ENCODE data around the gene MYL5.
"Not testable (repeated sequence)": the region's sequence is repeated elsewhere in the genome, so short reads cannot be mapped to it uniquely, and the experiment has no call there.

MYL5 gene

DNA sequence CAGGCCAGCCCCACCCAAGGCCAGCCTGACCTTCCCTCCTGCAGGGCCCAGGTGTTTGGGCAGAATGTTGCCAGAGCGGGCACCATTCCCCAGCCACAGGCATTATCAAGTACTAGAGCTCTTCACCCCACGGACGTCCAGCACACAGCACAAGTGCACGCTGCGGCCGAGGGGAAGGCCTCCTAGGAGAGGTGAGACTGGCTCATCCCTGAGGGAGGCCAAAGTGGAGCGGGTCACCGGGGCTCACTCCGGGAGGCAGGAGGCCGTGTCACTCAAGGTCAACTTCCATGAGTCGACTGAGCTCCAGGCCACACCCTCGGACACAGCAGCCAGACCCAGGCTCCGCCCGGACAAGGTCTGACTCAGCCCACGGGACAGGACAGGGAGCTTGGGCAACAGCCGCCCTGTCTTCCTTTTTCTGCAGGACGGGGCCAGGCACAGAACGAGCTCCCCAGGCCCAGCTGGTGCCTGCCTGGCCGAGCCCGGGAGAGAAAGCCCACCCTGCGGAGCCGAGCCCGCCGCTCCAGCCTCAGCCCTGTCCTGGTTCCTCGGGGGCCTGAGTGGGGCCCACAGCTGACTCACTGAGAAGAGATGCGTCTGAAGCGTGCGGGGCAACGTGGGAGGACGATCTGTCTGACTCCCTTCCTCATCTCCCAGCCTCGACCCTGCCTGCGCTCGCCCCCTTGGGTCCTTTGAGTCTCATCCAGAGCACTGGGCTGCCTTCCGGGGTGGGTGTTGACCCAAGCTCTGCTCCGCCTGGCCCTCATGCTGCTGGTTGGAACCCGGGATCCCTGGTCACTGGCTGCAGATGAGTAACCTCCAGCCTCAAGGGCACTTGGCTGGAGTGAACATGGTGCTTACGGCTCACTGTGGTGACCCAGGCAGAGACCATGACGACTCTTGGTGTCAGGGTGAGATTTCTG is 13.0 kb downstream of the MYL5 start:
- no peak for DNase-seq

DNA sequence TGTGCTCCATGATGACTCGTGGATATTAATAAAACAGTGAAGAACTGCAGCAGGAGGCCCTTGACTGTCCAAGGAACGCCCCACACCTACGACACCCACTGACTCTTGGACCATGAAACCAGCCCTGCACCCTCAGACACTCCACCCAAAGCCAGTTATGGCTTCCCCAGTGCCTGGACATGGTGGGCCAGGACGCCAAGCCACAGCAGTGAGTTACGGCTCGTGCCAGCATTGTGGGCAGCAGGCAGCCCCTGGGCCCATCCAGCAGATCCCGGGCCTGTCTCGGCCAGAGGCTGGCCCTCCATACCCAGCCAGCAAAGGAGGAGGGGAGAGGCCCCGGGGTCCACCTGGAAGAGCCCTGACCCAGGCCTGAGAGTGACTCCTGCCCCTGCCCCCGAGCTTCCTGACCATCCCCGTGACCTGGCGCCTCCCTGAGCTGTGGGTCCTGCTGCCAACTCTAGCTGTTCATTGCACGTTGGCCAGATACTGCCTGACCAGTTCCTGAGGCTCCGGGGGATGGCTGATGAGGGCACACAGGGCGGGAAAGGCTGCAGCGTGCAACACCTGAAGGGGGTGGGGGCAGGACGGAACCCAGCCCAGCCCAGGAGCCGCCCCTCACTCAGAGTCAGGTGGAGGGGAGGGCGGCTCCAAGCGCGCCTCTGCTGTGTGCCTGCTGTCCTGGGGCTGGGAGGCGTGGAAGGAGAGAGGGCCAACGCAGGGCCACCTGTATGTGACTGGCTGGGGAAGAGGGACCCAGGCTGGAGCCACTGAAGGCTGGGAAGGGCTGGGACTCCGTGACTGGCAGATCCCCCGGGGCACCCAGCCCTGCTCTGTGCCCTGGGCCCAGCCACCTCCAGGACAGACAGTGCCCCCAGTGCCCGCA is 13.9 kb downstream of the MYL5 start:
- no peak for DNase-seq

DNA sequence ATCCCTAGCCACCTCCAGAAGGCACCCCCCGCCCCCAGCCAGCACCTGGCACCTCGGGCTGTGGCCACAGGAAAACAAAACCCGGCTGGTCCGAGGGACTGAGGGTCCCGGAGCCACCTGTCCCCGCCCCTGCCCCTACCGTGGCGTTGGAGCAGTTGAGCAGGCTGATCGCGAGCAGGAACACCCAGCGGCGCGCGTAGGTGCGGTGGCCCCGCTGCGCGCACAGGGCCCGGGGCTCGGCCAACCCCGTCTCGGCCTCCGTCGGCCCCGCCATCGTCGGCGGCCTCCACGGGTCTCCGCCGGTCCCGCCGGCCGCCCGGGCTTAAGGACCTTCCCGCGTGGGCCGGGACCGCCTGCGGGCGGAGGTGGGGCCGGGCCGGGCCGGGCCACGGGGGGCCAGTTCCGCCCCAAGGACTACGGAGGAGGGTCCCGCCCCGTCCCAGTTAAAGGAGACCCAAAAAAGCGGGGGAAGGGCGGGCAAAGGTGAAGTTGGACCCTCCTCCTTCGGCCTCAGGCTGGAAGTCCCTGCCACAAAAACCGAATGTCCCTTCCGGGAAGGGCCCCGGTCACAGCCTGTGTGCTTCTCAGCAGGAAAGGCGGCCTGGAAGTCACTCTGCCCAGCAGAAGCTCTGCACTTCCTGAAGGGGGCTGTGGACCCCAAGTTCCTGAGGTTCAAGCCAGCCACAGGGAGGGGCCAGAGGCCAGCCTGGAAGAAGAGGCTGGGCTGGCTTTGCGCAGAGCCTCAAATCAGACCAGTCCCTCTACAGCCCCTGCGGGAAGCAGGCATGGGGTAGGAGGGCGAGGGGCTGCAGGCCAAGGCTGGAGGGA is 14.7 kb downstream of the MYL5 start, which contains the start of gene SLC49A3:
SLC49A3 (minus strand) TSS at position 298 of the 828 bp plus-strand sequence; CDS start at position 274, 24 bp downstream.
- no peak for DNase-seq

DNA sequence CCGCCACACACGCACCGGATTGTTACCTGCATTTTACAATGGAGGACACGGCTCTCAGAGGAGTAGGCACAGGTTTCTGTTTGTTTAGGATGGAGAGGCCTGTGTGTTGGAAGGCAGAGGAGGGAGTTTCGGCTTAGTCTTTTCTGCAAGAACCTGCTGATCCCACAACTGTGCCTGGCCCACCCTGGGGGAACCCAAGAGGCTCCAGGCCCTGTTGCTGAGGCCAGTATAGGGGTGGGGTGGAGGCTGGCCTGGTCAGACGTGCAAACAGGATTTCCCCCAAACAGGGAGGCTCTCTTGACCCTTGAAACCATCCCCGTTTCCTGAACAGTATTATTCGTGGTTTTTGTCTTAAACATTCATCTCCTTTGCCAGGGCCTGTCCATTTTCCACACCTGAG is 15.4 kb downstream of the MYL5 start:
- DNase-seq: no peak

DNA sequence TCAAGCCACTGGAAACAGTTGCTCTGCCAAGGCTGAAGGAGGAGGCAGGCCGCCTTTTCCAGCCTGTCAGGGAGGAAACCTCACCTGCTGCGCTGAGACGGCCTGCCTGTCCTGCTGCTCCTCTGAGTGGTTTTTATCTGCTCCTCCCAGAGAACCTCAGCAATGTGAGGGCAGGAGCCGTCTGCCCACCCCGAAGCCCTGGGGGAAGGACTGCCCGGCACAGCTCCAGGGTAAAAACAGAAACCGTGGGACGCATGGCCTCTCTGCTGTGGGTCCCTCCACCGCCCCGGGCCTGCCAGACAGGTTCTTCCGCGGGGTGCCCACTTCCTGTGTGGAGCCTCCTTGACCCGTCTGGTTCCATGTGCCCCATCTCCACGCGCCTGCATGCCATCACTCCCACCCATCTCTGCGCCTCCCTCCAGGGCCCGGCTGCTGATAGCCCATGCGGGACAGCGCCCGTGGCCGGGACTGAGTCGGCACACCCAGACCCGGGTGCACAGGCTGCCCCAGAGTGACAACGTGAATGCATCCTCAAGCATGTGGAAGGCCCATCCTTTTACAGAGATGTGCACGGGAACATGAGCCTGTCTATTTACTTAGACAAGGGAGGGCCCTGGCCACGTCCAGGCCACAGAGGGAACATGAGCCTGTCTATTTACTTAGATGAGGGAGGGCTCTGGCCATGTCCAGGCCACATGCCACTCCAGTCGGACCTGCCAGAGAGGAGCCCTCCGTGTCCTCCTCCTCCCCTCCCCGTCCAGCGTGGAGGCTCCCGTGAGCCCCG is 18.6 kb downstream of the MYL5 start:
- DNase-seq: no peak

DNA sequence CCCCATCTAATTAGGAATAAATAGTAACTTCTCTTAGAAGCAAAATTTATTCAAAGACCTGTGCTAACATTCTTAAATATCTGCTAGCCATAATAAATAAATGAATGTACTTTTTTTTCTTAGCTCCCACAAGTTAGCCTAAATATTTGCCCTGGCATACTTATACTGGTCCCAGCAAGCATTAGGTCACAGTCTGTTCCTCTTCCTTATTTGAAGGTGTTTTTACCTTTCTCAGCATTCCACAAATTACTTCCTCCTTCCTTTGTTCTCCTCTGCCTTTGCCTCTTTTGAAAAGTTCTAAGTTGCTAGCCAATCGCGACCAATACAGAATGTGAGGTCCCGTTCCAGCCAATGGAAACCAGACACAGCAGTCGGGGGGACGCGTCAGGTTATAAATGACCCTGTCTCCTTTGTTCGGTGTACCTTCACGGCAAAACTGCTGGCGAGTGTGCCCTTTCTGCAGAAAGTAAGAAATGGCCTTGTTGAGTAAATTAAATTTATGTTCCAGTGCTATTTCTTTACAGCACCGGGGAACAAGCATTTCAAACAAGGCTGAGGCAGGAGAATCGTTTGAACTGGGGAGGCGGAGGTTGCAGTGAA is 20.1 kb downstream of the MYL5 start:
- not testable (repeated sequence) for DNase-seq

DNA sequence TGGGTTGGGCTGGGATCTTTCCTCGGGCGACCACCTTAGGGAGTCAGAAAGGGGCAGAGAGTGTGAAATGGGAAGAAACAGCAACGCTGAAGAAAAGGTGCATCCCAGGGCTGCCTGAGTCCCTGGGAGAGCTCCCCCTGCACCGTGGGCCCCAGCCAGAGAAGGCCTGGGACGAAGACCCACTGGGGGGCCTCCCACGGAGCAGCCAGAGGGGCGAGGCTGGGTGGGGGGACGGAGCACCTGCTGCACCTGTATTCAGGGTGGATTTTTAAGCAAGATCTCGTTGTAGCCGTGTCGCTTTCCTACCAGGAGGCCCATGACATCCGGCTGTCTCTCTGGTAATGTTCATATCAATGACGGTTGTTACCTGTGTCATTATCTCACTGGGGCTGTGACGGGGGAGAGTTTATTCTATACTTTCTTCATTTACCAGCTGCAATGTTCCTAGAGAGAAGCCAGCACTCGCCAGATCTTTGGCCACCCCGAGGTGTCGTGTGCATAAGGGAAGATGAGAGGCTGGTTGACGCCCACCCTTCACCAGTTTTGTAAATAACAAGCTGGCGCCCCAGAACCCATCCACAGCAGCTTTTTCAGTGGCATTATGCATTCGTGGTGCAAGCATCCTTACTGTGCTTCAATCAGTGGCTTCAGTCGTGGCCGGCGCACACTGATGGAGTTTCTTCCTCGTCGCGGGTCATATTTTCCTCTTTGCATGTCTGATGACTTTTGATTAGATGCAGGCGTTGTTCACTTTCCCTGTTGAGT is 25.7 kb downstream of the MYL5 start:
- no peak for DNase-seq

DNA sequence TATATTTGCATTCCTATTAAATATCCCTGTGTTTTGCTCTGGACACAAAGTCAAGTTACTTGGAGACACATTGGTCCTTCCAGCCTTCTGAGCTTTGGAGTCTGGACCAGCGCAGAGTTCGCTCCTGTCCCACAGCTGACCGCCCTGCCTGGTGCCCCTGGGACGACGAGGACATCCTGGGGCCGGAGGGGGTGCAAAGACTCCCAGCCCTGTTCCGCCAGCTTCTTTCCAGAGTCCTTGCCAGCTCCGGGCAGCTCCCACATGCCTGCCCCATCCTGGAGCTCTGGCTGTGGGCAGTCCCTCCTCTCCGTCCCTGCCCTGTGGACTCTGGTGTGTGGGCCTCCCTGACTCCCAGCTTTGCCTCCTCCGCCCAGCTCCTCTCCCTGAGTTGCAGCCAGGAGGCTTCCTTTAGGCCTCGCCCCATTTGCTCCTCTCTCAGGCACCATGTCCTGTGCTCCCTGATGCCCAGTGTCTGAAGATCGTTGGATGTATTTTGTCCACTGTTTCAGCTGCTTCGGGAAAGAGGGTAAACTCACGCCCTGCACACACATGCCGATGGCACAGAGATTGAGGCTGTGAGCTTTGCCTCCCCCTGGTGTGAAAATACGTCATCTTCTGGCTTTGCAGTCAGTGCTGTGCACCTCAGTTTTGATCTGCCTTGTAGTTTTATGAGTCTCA is 26.4 kb downstream of the MYL5 start:
- DNase-seq: no peak

DNA sequence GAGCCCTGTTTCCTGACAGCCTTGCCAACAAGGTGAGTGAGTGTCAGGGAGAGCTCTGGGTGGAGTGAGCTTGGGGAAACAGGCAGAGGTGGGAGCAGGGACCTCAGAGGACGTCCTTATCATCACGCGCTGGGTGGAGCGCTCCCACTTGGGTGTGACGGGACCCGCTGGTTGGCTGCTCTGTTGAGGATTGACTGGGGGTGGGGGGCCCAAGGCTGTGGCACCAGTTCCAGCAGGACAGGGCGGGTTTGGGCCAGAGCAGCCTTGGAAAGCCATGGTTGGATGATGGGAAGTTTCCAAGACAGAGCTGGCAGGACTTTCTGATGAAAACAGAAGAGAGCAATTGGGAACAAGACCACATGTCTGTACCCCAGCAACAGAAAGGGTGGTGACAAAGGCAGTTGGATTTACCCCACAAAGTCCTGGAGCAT is 28.3 kb downstream of the MYL5 start:
- no peak for DNase-seq

DNA sequence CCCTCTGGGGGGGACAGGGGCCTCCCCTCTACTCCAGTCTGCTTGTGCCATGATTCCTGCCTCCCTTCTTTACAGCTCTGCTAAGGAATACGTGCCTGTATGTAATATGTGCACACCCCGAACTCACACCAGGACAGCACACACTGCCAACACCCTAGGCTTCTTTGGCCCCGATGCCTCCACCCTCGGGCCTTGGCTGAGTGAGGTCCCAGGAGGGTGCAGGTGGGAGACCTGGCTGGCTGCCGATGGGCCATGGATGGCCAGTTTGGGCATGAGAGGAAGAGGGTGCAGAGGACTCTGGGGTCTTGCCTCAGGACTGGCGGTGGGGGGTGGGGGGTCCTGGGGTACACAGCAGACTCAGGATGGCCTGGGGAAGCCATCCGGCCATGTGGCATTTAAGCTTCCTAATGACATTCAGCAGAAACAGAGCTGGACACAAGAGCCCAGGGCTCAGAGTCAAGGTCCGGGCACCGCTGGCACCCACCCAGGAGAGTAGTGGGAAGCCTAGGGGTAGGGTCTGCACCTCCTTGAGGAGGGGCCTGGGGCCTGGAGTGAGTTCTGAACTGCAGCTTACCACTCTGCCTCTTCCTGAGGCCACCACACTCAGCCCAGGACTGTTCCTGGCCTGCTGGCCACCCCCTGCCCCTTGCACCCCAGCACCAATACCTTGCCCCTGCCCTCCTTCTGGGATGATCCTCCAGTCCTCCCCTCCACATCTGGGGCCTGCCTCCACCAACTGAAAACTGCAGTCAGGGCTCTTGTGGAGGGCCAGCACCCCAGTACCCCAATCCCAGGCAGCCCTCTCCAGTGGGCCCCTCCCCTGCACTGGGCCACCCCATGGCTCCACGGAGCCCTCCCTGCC is 29.2 kb downstream of the MYL5 start:
- DNase-seq: no peak

DNA sequence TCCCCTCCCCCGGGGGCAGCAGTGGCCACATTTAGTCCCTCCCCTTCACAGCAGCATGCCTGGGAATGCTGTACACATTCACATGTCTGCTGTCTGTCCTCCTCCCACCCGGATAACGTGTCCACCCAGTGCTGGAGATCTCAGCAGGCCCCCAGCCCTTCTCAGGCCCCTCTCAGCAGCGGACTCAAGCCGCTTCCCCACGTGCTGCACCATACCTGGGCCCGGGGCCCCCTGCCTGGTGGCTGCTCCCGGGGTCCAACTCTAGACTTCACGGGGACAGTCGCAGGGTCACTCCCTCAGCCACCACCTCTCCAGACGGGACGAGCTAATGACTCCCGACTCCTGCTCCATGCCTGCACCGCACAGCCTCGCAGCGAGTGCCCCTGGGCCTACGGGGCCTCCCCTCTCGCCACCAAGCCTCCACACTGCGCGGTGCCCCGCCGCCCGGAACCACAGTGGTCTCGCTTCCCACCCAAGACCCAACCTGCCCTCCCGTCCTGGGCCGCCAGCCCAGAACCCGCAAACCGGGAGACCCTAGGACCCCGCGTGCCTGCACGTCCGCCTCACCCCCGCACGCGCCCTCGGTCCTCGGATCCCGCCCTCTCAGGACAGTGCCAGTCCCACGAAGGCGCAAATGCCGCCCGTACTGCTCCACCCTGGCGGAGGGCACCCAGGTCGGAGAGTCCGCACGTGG is 30.0 kb downstream of the MYL5 start:
- no peak for DNase-seq

DNA sequence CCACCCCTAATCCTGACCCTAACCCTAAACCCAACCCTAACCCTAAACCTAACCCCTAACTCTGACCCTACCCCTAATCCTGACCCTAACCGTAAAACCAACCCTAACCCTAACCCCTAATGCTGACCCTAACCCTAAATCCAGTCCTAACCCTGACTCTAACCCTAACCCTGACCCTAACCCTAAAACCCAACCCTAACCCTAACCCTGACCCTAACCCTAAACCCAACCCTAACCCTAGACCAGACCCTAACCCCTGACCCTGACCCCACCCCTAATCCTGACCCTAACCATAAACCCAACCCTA is 30.6 kb downstream of the MYL5 start:
- DNase-seq: no peak

DNA sequence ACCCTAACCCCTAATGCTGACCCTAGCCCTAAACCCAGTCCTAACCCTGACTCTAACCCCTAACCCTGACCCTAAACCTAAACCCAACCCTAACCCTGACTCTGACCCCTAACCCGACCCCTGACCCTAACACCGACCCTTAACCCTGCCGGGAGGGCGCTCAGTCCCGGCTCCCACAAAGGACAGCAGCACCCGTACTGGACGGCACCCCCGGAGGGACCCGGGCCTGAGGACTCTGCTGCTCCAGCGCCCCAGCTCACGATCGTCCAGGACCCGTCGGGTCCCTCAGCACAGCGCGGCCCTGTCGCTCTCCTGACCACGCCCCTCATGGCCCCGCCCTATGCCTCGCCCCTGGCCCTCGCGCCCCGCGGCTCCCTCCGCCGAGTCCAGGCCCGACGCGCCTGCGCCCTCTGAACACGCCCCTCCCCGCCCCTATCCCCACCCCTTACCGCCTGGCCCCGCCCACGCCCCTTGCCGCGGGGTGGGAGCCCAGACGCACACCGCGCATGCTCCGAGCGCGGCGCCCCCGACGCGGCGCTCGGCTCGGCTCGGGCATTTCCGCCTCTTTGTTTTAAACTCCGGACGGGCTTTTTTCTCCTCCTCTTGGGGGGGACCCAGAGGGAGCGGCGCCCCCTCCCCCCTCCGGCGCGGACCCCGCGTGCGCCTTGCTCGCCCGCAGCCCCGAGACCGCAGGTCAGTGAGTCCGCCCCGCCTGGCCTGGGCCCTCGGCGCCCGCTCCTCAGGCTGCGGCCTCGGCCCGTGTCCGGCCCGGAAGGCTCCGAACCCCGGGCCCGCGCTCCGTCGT is 31.1 kb downstream of the MYL5 start, which contains the start of gene PCGF3:
PCGF3 (plus strand) TSS at position 555 of the 805 bp plus-strand sequence. CDS start 27,849 bp downstream, outside the sequence.
- peak; percentile 91 for DNase-seq

DNA sequence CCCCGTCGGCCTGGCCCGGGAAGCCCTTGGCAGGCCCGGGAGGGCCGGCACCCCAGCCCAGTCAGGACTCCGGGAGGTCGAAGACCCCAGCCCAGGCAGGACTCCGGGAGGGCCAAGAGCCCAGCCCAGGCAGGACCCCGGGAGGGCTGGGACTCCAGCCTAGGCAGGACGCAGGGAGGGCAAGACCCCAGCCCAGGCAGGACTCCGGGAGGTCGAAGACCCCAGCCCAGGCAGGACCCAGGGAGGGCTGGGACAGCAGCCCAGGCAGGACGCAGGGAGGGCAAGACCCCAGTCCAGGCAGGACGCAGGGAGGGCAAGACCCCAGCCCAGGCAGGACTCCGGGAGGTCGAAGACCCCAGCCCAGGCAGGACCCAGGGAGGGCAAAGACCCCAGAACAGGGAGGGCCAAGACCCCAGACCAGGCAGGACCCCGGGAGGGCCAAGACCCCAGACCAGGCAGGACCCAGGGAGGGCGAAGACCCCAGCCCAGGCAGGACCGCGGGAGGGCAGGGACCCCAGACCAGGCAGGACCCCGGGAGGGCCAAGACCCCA is 31.8 kb downstream of the MYL5 start:
- not testable (repeated sequence) for DNase-seq

DNA sequence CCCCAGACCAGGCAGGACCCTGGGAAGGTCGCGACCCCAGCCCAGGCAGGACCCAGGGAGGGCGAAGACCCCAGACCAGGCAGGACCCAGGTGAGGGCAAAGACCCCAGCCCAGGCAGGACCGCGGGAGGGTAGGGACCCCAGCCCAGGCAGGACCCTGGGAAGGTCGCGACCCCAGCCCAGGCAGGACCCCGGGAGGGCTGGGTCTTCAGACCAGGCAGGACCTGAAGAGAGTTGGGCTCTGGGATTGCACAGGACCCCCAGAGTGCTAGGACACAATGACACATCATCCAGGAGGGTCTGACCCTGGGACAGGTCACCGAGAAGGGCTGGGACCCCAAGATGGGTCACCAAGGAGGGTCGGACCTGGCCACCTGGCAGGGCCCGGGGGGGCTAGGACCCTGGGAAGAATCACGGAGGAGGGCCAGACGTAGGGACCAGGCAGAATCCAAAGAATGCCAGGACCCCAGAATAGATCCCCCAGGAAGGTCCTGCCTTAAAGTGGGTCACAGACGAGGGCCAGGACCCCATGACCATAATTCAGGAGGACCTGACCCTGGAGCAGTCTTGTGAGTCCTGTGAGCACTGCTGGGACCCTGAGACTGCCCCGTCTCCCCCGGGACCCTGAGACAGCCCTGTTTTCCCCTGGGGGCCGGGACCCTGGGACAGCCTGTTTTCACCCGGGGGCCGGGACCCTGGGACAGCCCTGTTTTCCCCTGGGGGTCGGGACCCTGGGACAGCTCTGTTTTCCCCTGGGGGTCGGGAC is 32.7 kb downstream of the MYL5 start:
- no peak for DNase-seq

DNA sequence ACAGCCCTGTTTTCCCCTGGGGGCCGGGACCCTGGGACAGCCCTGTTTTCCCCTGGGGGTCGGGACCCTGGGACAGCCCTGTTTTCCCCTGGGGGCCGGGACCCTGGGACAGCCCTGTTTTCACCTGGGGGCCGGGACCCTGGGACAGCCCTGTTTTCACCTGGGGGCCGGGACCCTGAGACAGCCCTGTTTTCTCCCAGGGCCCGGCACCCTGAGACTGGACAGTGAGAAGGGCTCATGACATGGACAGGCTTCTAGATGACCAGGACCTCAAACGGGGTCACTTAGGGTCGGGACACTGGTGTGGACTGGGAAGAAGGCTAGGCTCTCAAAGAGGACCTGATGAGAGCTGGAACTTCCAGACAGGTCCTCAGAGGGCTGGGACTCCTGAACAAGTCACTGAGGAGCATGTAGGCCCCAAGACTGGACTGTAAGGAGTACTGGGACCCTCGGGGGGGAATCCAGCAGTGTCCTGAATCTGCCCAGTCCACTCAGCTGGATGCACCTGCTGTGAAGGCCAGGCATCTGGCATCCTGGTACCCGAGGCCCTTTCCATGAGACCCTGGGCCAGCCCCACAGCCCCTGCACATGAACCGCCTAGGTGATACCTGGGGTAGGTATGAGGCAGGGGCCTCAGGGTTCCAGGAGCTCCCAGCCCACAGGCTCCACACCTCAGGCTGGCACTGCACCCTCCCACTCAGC is 33.7 kb downstream of the MYL5 start:
- no peak for DNase-seq

All from NCI-H345 (cell line).